GM12878 (cell line): ENCODE data around the gene FBXL17. TPM values are rescaled to one million over a fixed set of nuclear protein-coding genes. Genes with fewer than 3 reads are reported as not detected.

Experiments used
- ATAC-seq: fragments of 200-7000 bp; cut with Tn5 transposase; 3 replicates; pipeline ENCODE4 v1.9.1; 2020; ENCODE audit warnings: mild to moderate bottlenecking, moderate library complexity
- BruUV-seq: library from RNA; stranded (reverse); fragments of 400-500 nt; replicated peaks from 2 replicates; lab custom pipeline; 2021; lab: Mats Ljungman, UMichigan
- CTCF ChIA-PET: fragments of 300-600 bp; sonication (Branson Sonifier 250); formaldehyde crosslinking; extraction: SDS; loops from one replicate; lab custom pipeline; 2021; ENCODE audit warnings: inconsistent platforms; lab: Yijun Ruan, JAX
- POLR2A ChIA-PET: fragments of 350-600 bp; formaldehyde crosslinking; extraction: SDS; loops from one replicate; lab custom pipeline; 2021; ENCODE audit warnings: inconsistent platforms; lab: Charles Lee
- RAD21 ChIA-PET: fragments of 300-600 bp; sonication (Branson Sonifier 250); formaldehyde crosslinking; loops from one replicate; lab custom pipeline; 2023; ENCODE audit warnings: antibody characterized with exemption; ENCODE audit not compliant: unreplicated experiment; lab: Charles Lee
- SMC1A ChIA-PET: fragments of 300-600 bp; sonication (Branson Sonifier 250); formaldehyde crosslinking; loops from one replicate; lab custom pipeline; 2023; ENCODE audit not compliant: unreplicated experiment, uncharacterized antibody; lab: Charles Lee
- DNase-seq: peaks from one replicate; pipeline ENCODE4 v3.0.0-alpha.2; 2011; ENCODE audit warnings: low read depth, low spot score
- FAIRE-seq: peaks from 3 replicates; lab custom pipeline; 2011; peaks lifted over from hg19 to GRCh38; lab: Jason Lieb, UNC
- H2AFZ ChIP-seq: 2 replicates; pipeline ENCODE4 v1.6.0; 2011; ENCODE audit warnings: low read depth, low read length, control low read depth; ENCODE audit not compliant: control insufficient read depth
- H3K27ac ChIP-seq: 2 replicates; pipeline ENCODE4 v1.5.1; 2011; ENCODE audit warnings: control low read depth; ENCODE audit not compliant: control insufficient read depth, insufficient read depth
- H3K27me3 ChIP-seq, 2 experiments: replicated peaks in 1 of 2; 2 replicates each; pipeline versions ENCODE4 v1.6.0 to v1.6.1; 2011; ENCODE audit warnings: low read length in 1 of 2; ENCODE audit not compliant: control insufficient read depth in 2 of 2, insufficient read depth in 2 of 2
- H3K36me3 ChIP-seq, 2 experiments: 2 replicates each; pipeline ENCODE4 v1.5.1; 2011; ENCODE audit warnings: low read length in 1 of 2; ENCODE audit not compliant: control insufficient read depth in 2 of 2, insufficient read depth in 2 of 2
- H3K4me1 ChIP-seq: 2 replicates; pipeline ENCODE4 v1.6.1; 2011; ENCODE audit warnings: mild to moderate bottlenecking, low read length, moderate library complexity, mixed read lengths; ENCODE audit not compliant: control insufficient read depth, insufficient read depth
- H3K4me2 ChIP-seq: 2 replicates; pipeline ENCODE4 v1.6.0; 2011; ENCODE audit warnings: control low read depth; ENCODE audit not compliant: control insufficient read depth, insufficient read depth
- H3K4me3 ChIP-seq: fragments of 200-600 bp; sonication (generic); 2 replicates; pipeline ENCODE4 v1.5.1; 2016
- H3K79me2 ChIP-seq: 2 replicates; pipeline ENCODE4 v1.6.0; 2011; ENCODE audit warnings: low read length; ENCODE audit not compliant: control insufficient read depth, insufficient read depth
- H3K9ac ChIP-seq: 2 replicates; pipeline ENCODE4 v1.8.0; 2011; ENCODE audit warnings: low read length, control low read depth, mixed read lengths; ENCODE audit not compliant: control insufficient read depth, insufficient read depth
- H3K9me3 ChIP-seq: replicated peaks from 3 replicates; pipeline ENCODE4 v1.5.1; 2011; ENCODE audit warnings: mild to moderate bottlenecking, low read length; ENCODE audit not compliant: control insufficient read depth, insufficient read depth
- H4K20me1 ChIP-seq: 2 replicates; pipeline ENCODE4 v1.6.0; 2011; ENCODE audit not compliant: control insufficient read depth, insufficient read depth
- CBX3 ChIP-seq: fragments of 200-600 bp; sonication (generic); IDR thresholded peaks from 2 replicates; pipeline ENCODE4 v1.6.1; 2016; ENCODE audit warnings: low read depth, borderline replicate concordance
- CREB1 ChIP-seq: IDR thresholded peaks from 2 replicates; pipeline ENCODE4 v1.6.1; 2012; ENCODE audit warnings: low read depth, mild to moderate bottlenecking, inconsistent platforms
- CREM ChIP-seq: IDR thresholded peaks from 2 replicates; pipeline ENCODE4 v1.6.1; 2014; ENCODE audit warnings: antibody characterized with exemption, low read depth
- CTCF ChIP-seq, 3 experiments: IDR thresholded peaks in 2 of 3; conservative IDR thresholded peaks in 1 of 3; 2 replicates each; pipeline ENCODE4 v1.5.1; 2011; ENCODE audit warnings: low read depth in 3 of 3, low read length in 3 of 3, mild to moderate bottlenecking in 3 of 3, control low read depth in 2 of 3, moderate library complexity in 2 of 3, inconsistent platforms in 1 of 3, mixed read lengths in 1 of 3; ENCODE audit not compliant: control insufficient read depth in 2 of 3, insufficient read depth in 1 of 3; ENCODE audit errors: extremely low read depth in 1 of 3
- CUX1 ChIP-seq: IDR thresholded peaks from 2 replicates; pipeline ENCODE4 v1.6.1; 2012; ENCODE audit warnings: improper control_type of control experiment, low read depth, low read length; ENCODE audit not compliant: insufficient replicate concordance
- ELK1 ChIP-seq: IDR thresholded peaks from 2 replicates; pipeline ENCODE4 v1.6.1; 2012; ENCODE audit warnings: low read depth, low read length, improper control_type of control experiment
- IRF4 ChIP-seq: IDR thresholded peaks from 2 replicates; pipeline ENCODE4 v1.6.1; 2011; ENCODE audit warnings: low read depth, low read length
- LARP7 ChIP-seq: fragments of 450-650 bp; IDR thresholded peaks from 2 replicates; pipeline ENCODE4 v1.6.1; 2017; ENCODE audit warnings: mild to moderate bottlenecking
- NFYA ChIP-seq: IDR thresholded peaks from 2 replicates; pipeline ENCODE4 v1.6.1; 2011; ENCODE audit warnings: low read depth, mild to moderate bottlenecking, low read length, improper control_type of control experiment, borderline replicate concordance
- PBX3 ChIP-seq: IDR thresholded peaks from 2 replicates; pipeline ENCODE4 v1.6.1; 2011; ENCODE audit warnings: mild to moderate bottlenecking, low read depth, low read length, moderate library complexity; ENCODE audit not compliant: insufficient replicate concordance
- TCF3 ChIP-seq: IDR thresholded peaks from 2 replicates; pipeline ENCODE4 v1.6.1; 2012; ENCODE audit warnings: low read depth, mild to moderate bottlenecking, low read length, borderline replicate concordance; ENCODE audit not compliant: insufficient read depth
- USF1 ChIP-seq: IDR thresholded peaks from 2 replicates; pipeline ENCODE4 v1.6.1; 2011; ENCODE audit warnings: borderline replicate concordance, low read depth, mild to moderate bottlenecking, moderate library complexity, mixed read lengths, low read length; ENCODE audit not compliant: insufficient read depth; ENCODE audit errors: extremely low read length
- WGBS: methylation state at CpG from one replicate; pipeline ENCODE4 v1.1.6; 2016; ENCODE audit warnings: low lambda C conversion rate; ENCODE audit not compliant: insufficient replicate concordance, insufficient coverage; ENCODE audit errors: missing lambda C conversion rate; 5-methylcytosine and 5-hydroxymethylcytosine counted together
- in situ Hi-C: fragments of 300-500 bp; cut with MboI; formaldehyde crosslinking; loops from 9 replicates; pipeline ENCODE4 v1.14.3; 2018; ENCODE audit warnings: mixed read lengths
- intact Hi-C: fragments of 100-400 bp; cut with micrococcal nuclease; formaldehyde crosslinking; loops from one replicate; pipeline ENCODE4 v1.14.2; 2022; ENCODE audit not compliant: unreplicated experiment
- polyA plus RNA-seq, 11 experiments: library from polyadenylated mRNA; depleted of rRNA in 4 of 11; unstranded in 6 of 11; stranded (reverse) in 5 of 11; fragments of >200 nt; fragmentation: Nextera tagmentation in 4 of 11; fragmentation: Illumina TruSeq in 1 of 11; extraction: Ambion mirVana in 4 of 11; extraction: Trizol in 1 of 11; gene quantifications; 1 replicate in 1 of 11; 2 replicates in 10 of 11; pipeline versions ENCODE4 v1.2.1 to v1.2.3, GENCODE V29; 2011 to 2016; ENCODE audit warnings: inconsistent platforms in 2 of 11, missing spikeins in 2 of 11, low read depth in 1 of 11
- total RNA-seq, 4 experiments: library from RNA; depleted of rRNA in 3 of 4; stranded (reverse); fragments of >200 nt in 3 of 4; fragmentation: Illumina TruSeq in 1 of 4; extraction: Trizol in 1 of 4; gene quantifications; 2 replicates each; pipeline versions ENCODE4 v1.2.1 to v1.2.3, GENCODE V29; 2013 to 2021

FBXL17 gene
- total and polyA plus RNA-seq, 10 of the 15 experiments (the other 5 are each of a cell fraction or from before 2014, with no cell fraction given), result 0.88 to 9.0 (median 4.4) TPM

GRCh38 chr5:107969847-107970246 lies 412.1 kb downstream of the FBXL17 start (continued):
- TF ChIP-seq USF1 (no peak), CREB1 (no peak), CTCF (IDR thresholded peaks at IDR 0.05 in 2 of 3, conservative IDR thresholded peaks at IDR 0.05 in 1 of 3; ENCODE audit: control insufficient read depth in 2 of 3, extremely low read depth in 1 of 3, insufficient read depth in 1 of 3, low read depth in 3 of 3, low read length in 3 of 3) (no peak)
- TF ChIP-seq, all 136 proteins: peak for 0

GRCh38 chr5:107968998-107969397 lies 412.9 kb downstream of the FBXL17 start:
- Histone ChIP-seq H3K4me1 (no peaks in the 10 kb centered on the region), H3K27ac (no peak overlapping the region), H3K27me3 (no peaks in the 10 kb centered on the region), H3K36me3 (no peaks in the 10 kb centered on the region), H3K79me2 (no peaks in the 10 kb centered on the region), H2AFZ (no peak overlapping the region), H4K20me1 (no peaks in the 10 kb centered on the region), H3K9me3 (no peaks in the 10 kb centered on the region), H3K9ac (no peak overlapping the region), H3K4me2 (no peak overlapping the region), H3K4me3 (no peak overlapping the region)
- ChIA-PET SMC1A (no interaction called here), CTCF (no interaction called here), RAD21 (no interaction called here), POLR2A (no interaction called here)
- FAIRE-seq, result no peak
- 97% methylated on average over 4 of the region's 4 CpGs for WGBS
- no peak for DNase-seq
- in situ Hi-C loops (no loop called here), intact Hi-C loops (no loop called here)
- BruUV-seq, result no TSS peak
- ATAC-seq, result no peak
- TF ChIP-seq CREM (no peak), PBX3 (no peak), ELK1 (no peak), CREB1 (no peak), TCF3 (no peak), IRF4 (no peak), CBX3 (no peak), CUX1 (no peak), NFYA (no peak), LARP7 (no peak)
